Inferior parietal cortex (tissue), 1 donor: ENCODE data around the gene ST3GAL5.
"Not testable (repeated sequence)": the region's sequence is repeated elsewhere in the genome, so short reads cannot be mapped to it uniquely, and the experiment has no call there.

Source experiments
- DNase-seq: peaks from one replicate; pipeline ENCODE4 v3.0.0-alpha.2; 2016; ENCODE audit errors: extremely low spot score

ST3GAL5 gene

GRCh38 chr2:85917887-85918795, 29.4 kb upstream of the ST3GAL5 start:
- no peak for DNase-seq

- no peak for DNase-seq
Observed at GRCh38 chr2:85915606-85916303, 27.0 kb upstream of the ST3GAL5 start.

- DNase-seq = no peak
Observed at GRCh38 chr2:85914922-85915321, 26.1 kb upstream of the ST3GAL5 start.

GRCh38 chr2:85913884-85914881, 25.4 kb upstream of the ST3GAL5 start:
- DNase-seq = no peak

GRCh38 chr2:85911814-85912692, 23.3 kb upstream of the ST3GAL5 start:
- no peak for DNase-seq

- no peak for DNase-seq
Observed at GRCh38 chr2:85911097-85911496, 22.3 kb upstream of the ST3GAL5 start.

- DNase-seq = no peak
Observed at GRCh38 chr2:85909005-85909404, 20.2 kb upstream of the ST3GAL5 start.

- DNase-seq = no peak
Observed at GRCh38 chr2:85908506-85908905, 19.7 kb upstream of the ST3GAL5 start.

GRCh38 chr2:85907671-85908157, 18.9 kb upstream of the ST3GAL5 start:
- no peak for DNase-seq

- no peak for DNase-seq
Observed at GRCh38 chr2:85906748-85907147, 18.0 kb upstream of the ST3GAL5 start.

GRCh38 chr2:85905891-85906290, 17.1 kb upstream of the ST3GAL5 start:
- no peak for DNase-seq

- peak; percentile 56 for DNase-seq
Observed at GRCh38 chr2:85905187-85905666, 16.4 kb upstream of the ST3GAL5 start.

GRCh38 chr2:85903849-85904248, 15.1 kb upstream of the ST3GAL5 start:
- DNase-seq = no peak

- peak; percentile 79 for DNase-seq
Observed at GRCh38 chr2:85902496-85902895, 13.7 kb upstream of the ST3GAL5 start.

- DNase-seq = no peak
Observed at GRCh38 chr2:85901155-85901554, 12.4 kb upstream of the ST3GAL5 start.

GRCh38 chr2:85900366-85900765, 11.6 kb upstream of the ST3GAL5 start:
- no peak for DNase-seq

GRCh38 chr2:85899849-85900248, 11.1 kb upstream of the ST3GAL5 start:
- DNase-seq = no peak

- DNase-seq = no peak
Observed at GRCh38 chr2:85899284-85899683, 10.5 kb upstream of the ST3GAL5 start.

- no peak for DNase-seq
Observed at GRCh38 chr2:85898881-85899280, 10.1 kb upstream of the ST3GAL5 start.

- DNase-seq = not testable (repeated sequence)
Observed at GRCh38 chr2:85894554-85895278, 5.9 kb upstream of the ST3GAL5 start.
